Endothelial cell (in vitro differentiated cells): ENCODE measurements around the gene ZBED4. TPM values are rescaled to one million over a fixed set of nuclear protein-coding genes. Genes with fewer than 3 reads are reported as not detected.
A peak's percentile ranks its signal among the peaks of the same experiment; 100 is the strongest.

ENCODE experiments used
- DNase-seq: peaks from one replicate; pipeline ENCODE4 v3.0.0; 2021; ENCODE audit warnings: low spot score
- H3K27ac Mint-ChIP-seq: one replicate; pipeline ENCODE4 v1.8.0; 2021; ENCODE audit warnings: mixed read lengths, inconsistent platforms; ENCODE audit not compliant: unreplicated experiment
- H3K27me3 Mint-ChIP-seq: one replicate; pipeline ENCODE4 v1.8.0; 2021; ENCODE audit warnings: mild to moderate bottlenecking, moderate library complexity, mixed read lengths, inconsistent platforms; ENCODE audit not compliant: unreplicated experiment
- H3K36me3 Mint-ChIP-seq: one replicate; pipeline ENCODE4 v1.8.0; 2021; ENCODE audit warnings: mild to moderate bottlenecking, low read depth, mixed read lengths, inconsistent platforms; ENCODE audit not compliant: unreplicated experiment
- H3K4me1 Mint-ChIP-seq: one replicate; pipeline ENCODE4 v1.8.0; 2021; ENCODE audit warnings: mild to moderate bottlenecking, mixed read lengths, inconsistent platforms; ENCODE audit not compliant: unreplicated experiment
- H3K4me3 Mint-ChIP-seq: one replicate; pipeline ENCODE4 v1.8.0; 2021; ENCODE audit warnings: mild to moderate bottlenecking, mixed read lengths, inconsistent platforms; ENCODE audit not compliant: unreplicated experiment
- H3K9me3 Mint-ChIP-seq: one replicate; pipeline ENCODE4 v1.8.0; 2021; ENCODE audit warnings: mixed read lengths, inconsistent platforms; ENCODE audit not compliant: unreplicated experiment
- CTCF ChIP-seq: fragments of 200-600 bp; sonication (generic); IDR thresholded peaks from one replicate; pipeline ENCODE4 v1.5.0; 2021; ENCODE audit warnings: antibody characterized with exemption; ENCODE audit not compliant: unreplicated experiment
- total RNA-seq: library from RNA; stranded (reverse); fragmentation: NEBNext Ultra II Directional; extraction: Animal tissue kit (Norgen Biotek cat#: 25700); gene quantifications from one replicate; pipeline ENCODE4 v1.2.1, GENCODE V29; 2021; ENCODE audit not compliant: unreplicated experiment

Gene ZBED4
- total RNA-seq, 1 donor from 2014 or later: 22.6 TPM

DNA sequence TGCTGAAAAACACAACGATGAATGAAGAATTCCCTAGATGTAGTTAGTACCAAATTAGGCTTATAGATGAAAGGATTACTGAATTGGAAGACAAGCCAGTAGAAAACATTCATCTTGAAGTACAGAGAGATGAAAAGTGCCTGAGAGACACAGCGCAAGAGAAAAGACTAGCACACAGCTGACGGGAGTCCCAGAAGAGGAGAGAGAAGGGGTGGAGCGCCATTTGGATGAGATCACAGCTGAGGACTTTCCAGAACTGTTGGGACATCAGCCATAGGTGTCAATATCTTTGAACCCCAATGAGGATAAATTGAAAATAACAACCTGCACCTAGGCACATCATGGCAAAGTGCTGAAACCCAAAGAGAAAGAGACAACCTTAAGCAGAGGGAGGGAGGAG lies 39.4 kb downstream of the ZBED4 start:
- Mint-ChIP-seq H3K27me3 (peaks cover 6% of the 10 kb centered on the region), H3K4me3 (no peak overlapping the region), H3K4me1 (no peaks in the 10 kb centered on the region), H3K36me3 (peaks cover 52% of the 10 kb centered on the region), H3K9me3 (no peaks in the 10 kb centered on the region), H3K27ac (no peak overlapping the region)
- no peak for DNase-seq
- no peak for TF ChIP-seq CTCF

- Mint-ChIP-seq H3K4me3 (peak overlapping the region; percentile 24), H3K4me1 (no peaks in the 10 kb centered on the region), H3K27me3 (peaks cover 6% of the 10 kb centered on the region), H3K36me3 (peaks cover 44% of the 10 kb centered on the region), H3K9me3 (no peaks in the 10 kb centered on the region), H3K27ac (no peak overlapping the region)
- DNase-seq: no peak
- TF ChIP-seq CTCF: no peak
These were observed 40.8 kb downstream of the ZBED4 start for GRCh38 chr22:49894322-49895054.

GRCh38 chr22:49896201-49896600 lies 42.6 kb downstream of the ZBED4 start:
- H3K9me3 Mint-ChIP-seq: no peaks in the 10 kb centered on the region
- peaks cover 38% of the 10 kb centered on the region for H3K36me3 Mint-ChIP-seq
- H3K27me3 Mint-ChIP-seq: peaks cover 12% of the 10 kb centered on the region
- DNase-seq: no peak
- H3K27ac Mint-ChIP-seq: no peak overlapping the region
- no peaks in the 10 kb centered on the region for H3K4me1 Mint-ChIP-seq
- TF ChIP-seq CTCF: no peak
- H3K4me3 Mint-ChIP-seq: no peak overlapping the region

GRCh38 chr22:49897015-49897684 lies 43.5 kb downstream of the ZBED4 start:
- H3K36me3 Mint-ChIP-seq: peaks cover 37% of the 10 kb centered on the region
- H3K27me3 Mint-ChIP-seq: peaks cover 16% of the 10 kb centered on the region
- H3K4me1 Mint-ChIP-seq: no peaks in the 10 kb centered on the region
- DNase-seq: no peak
- TF ChIP-seq CTCF: no peak
- H3K9me3 Mint-ChIP-seq: no peaks in the 10 kb centered on the region
- no peak overlapping the region for H3K27ac Mint-ChIP-seq
- no peak overlapping the region for H3K4me3 Mint-ChIP-seq

DNA sequence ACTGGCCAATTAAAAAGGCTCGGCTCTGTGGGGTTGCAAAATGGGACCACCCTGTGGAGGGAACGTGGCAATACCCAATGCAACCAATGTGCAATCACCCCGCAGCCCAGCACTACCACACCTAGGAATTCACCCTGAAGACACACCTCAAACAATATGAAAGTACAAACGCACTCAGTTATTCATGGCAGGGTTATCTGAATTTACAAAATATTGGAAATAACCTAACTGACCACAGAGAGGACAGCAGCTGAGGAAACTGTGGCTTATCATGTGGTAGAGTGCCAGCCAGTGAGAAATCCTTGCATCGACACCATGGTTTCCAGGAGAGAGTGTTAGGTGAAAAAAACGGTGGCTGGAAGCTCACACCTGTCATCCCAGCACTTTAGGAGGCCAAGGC lies 45.9 kb downstream of the ZBED4 start:
- Mint-ChIP-seq H3K36me3 (peaks cover 24% of the 10 kb centered on the region), H3K4me1 (no peaks in the 10 kb centered on the region), H3K27ac (no peak overlapping the region), H3K9me3 (no peaks in the 10 kb centered on the region), H3K4me3 (no peak overlapping the region), H3K27me3 (peaks cover 12% of the 10 kb centered on the region)
- TF ChIP-seq CTCF: no peak
- no peak for DNase-seq
